Endothelial cell of umbilical vein (primary cell): ENCODE data around the gene COL20A1. TPM values are rescaled to one million over a fixed set of nuclear protein-coding genes. Genes with fewer than 3 reads are reported as not detected.

Source experiments
- BruUV-seq: library from RNA; stranded (reverse); fragments of 400-500 nt; replicated peaks from 2 replicates; lab custom pipeline; 2021; lab: Mats Ljungman, UMichigan
- CTCF ChIA-PET: fragments of 300-600, 350-600 bp; sonication (Branson Sonifier 250); formaldehyde crosslinking; loops from one replicate; lab custom pipeline; 2021; ENCODE audit warnings: antibody characterized with exemption, inconsistent platforms; lab: Charles Lee
- POLR2A ChIA-PET: fragments of 300-600, 350-600 bp; sonication (Branson Sonifier 250); formaldehyde crosslinking; loops from one replicate; lab custom pipeline; 2021; ENCODE audit warnings: antibody characterized with exemption, inconsistent platforms; lab: Charles Lee
- DNase-seq: peaks from one replicate; pipeline ENCODE4 v3.0.0-alpha.2; 2011; ENCODE audit warnings: low read depth, low spot score
- FAIRE-seq: peaks from 2 replicates; lab custom pipeline; 2011; peaks lifted over from hg19 to GRCh38; lab: Jason Lieb, UNC
- H2AFZ ChIP-seq: 2 replicates; pipeline ENCODE4 v1.6.0; 2012; ENCODE audit warnings: low read depth, low read length, control low read depth, inconsistent platforms
- H3K27ac ChIP-seq: 2 replicates; pipeline ENCODE4 v1.5.1; 2011; ENCODE audit warnings: low read depth, mild to moderate bottlenecking, control low read depth, low read length, moderate library complexity; ENCODE audit not compliant: insufficient read depth
- H3K27me3 ChIP-seq, 2 experiments: 2 replicates each; pipeline versions ENCODE4 v1.6.0 to v1.6.1; 2011; ENCODE audit warnings: low read length in 2 of 2, mixed read lengths in 1 of 2; ENCODE audit not compliant: control insufficient read depth in 2 of 2, insufficient read depth in 2 of 2
- H3K36me3 ChIP-seq, 2 experiments: 2 replicates in 1 of 2; 3 replicates in 1 of 2; pipeline ENCODE4 v1.5.1; 2011; ENCODE audit warnings: low read length in 2 of 2, mild to moderate bottlenecking in 1 of 2, moderate library complexity in 1 of 2; ENCODE audit not compliant: control insufficient read depth in 2 of 2, insufficient read depth in 2 of 2; ENCODE audit errors: extremely low read depth in 1 of 2
- H3K4me1 ChIP-seq: 3 replicates; pipeline ENCODE4 v1.5.1; 2011; ENCODE audit warnings: mild to moderate bottlenecking, low read length; ENCODE audit not compliant: control insufficient read depth, insufficient read depth; ENCODE audit errors: extremely low read depth
- H3K4me2 ChIP-seq: 2 replicates; pipeline ENCODE4 v1.6.1; 2011; ENCODE audit warnings: low read length, control low read depth, mixed read lengths; ENCODE audit not compliant: insufficient read depth
- H3K4me3 ChIP-seq, 3 experiments: fragments of 200-600 bp in 1 of 3; sonication (generic), shearing (Covaris generic) in 1 of 3; replicated peaks in 1 of 3; 2 replicates each; pipeline ENCODE4 v1.5.1; 2011 to 2016; ENCODE audit warnings: control low read depth in 3 of 3, low read length in 3 of 3, mild to moderate bottlenecking in 2 of 3, inconsistent platforms in 1 of 3, low read depth in 1 of 3, moderate library complexity in 1 of 3; ENCODE audit not compliant: insufficient read depth in 1 of 3
- H3K79me2 ChIP-seq: 2 replicates; pipeline ENCODE4 v1.6.0; 2012; ENCODE audit warnings: low read length, inconsistent platforms; ENCODE audit not compliant: control insufficient read depth, insufficient read depth
- H3K9ac ChIP-seq: replicated peaks from 2 replicates; pipeline ENCODE3; 2011; ENCODE audit warnings: low read length, control low read depth; ENCODE audit not compliant: insufficient read depth; ENCODE audit errors: extremely low read depth
- H3K9me1 ChIP-seq: replicated peaks from 3 replicates; pipeline ENCODE4 v1.6.0; 2011; ENCODE audit warnings: mild to moderate bottlenecking, low read length; ENCODE audit not compliant: control insufficient read depth, insufficient read depth; ENCODE audit errors: extremely low read depth
- H3K9me3 ChIP-seq: replicated peaks from 2 replicates; pipeline ENCODE4 v1.5.1; 2012; ENCODE audit warnings: low read length, inconsistent platforms; ENCODE audit not compliant: control insufficient read depth, insufficient read depth
- H4K20me1 ChIP-seq: replicated peaks from 2 replicates; pipeline ENCODE3; 2011; ENCODE audit warnings: mild to moderate bottlenecking, low read length; ENCODE audit not compliant: control insufficient read depth, insufficient read depth; ENCODE audit errors: extremely low read depth
- EZH2 ChIP-seq: IDR thresholded peaks from 2 replicates; pipeline ENCODE4 v1.6.1; 2012; ENCODE audit warnings: borderline replicate concordance, low read depth, mild to moderate bottlenecking, moderate library complexity, low read length, inconsistent platforms; ENCODE audit not compliant: severe bottlenecking
- MAX ChIP-seq: IDR thresholded peaks from 2 replicates; pipeline ENCODE4 v1.6.1; 2011; ENCODE audit not compliant: insufficient read depth, insufficient read length
- MYC ChIP-seq: IDR thresholded peaks from one replicate; pipeline ENCODE4 v1.6.1; 2011; ENCODE audit warnings: mild to moderate bottlenecking, low read depth, low read length
- dilution Hi-C: fragments of 300-500 bp; cut with MboI; formaldehyde crosslinking; loops from one replicate; pipeline ENCODE4 v1.15.0; 2019; ENCODE audit warnings: low sequenced_read_pairs; ENCODE audit not compliant: extremely low pct_ligation_motif_present
- intact Hi-C: fragments of 100-400 bp; cut with micrococcal nuclease; formaldehyde crosslinking; loops from one replicate; pipeline ENCODE4 v1.10.0; 2022
- microRNA-seq: library from miRNA; unstranded; fragments of <30 nt; microRNA quantifications from one replicate; pipeline ENCODE4 v1.2.0, GENCODE V29; 2021; ENCODE audit warnings: borderline number of aligned reads, borderline replicate concordance
- polyA plus RNA-seq, 4 experiments: library from polyadenylated mRNA; depleted of rRNA in 3 of 4; stranded (reverse) in 3 of 4; unstranded in 1 of 4; fragments of >200 nt; gene quantifications; 2 replicates each; pipeline versions ENCODE4 v1.2.1 to v1.2.3, GENCODE V29; 2011 to 2012; ENCODE audit warnings: missing spikeins in 1 of 4
- small RNA-seq: library from RNA; depleted of rRNA; stranded (forward); fragments of <200 nt; gene quantifications from one replicate; pipeline ENCODE3, GENCODE V24; 2012; ENCODE audit warnings: low replicate concordance, low read depth; ENCODE audit not compliant: insufficient read depth, insufficient read length
- total RNA-seq: library from RNA; stranded (reverse); gene quantifications from 2 replicates; pipeline ENCODE4 v1.2.3, GENCODE V29; 2021

The COL20A1 gene
- total and polyA plus RNA-seq, 2 donors (not counting 3 experiments of a cell fraction or from before 2014, with no cell fraction given) = not detected

- intact Hi-C loops (no loop called here), dilution Hi-C loops (no loop called here)
- BruUV-seq = no TSS peak
- H4K20me1 ChIP-seq = no peaks in the 10 kb centered on the region
- FAIRE-seq (no peak), DNase-seq (no peak)
- H3K27me3 ChIP-seq = no peaks in the 10 kb centered on the region
- no peaks in the 10 kb centered on the region for H3K4me1 ChIP-seq
- no peaks in the 10 kb centered on the region for H3K9me1 ChIP-seq
- H3K9ac ChIP-seq = no peak overlapping the region
- H3K36me3 ChIP-seq = no peaks in the 10 kb centered on the region
- no peak overlapping the region for H3K27ac ChIP-seq
- H3K9me3 ChIP-seq = peaks cover 4% of the 10 kb centered on the region
- no peak overlapping the region for H2AFZ ChIP-seq
- no peak for TF ChIP-seq MYC
- no peak for TF ChIP-seq EZH2
- no peak for TF ChIP-seq MAX
- H3K4me2 ChIP-seq = no peak overlapping the region
- ChIA-PET CTCF (interaction anchor here (0.8 to 6.0 kb wide), 3 partner anchors 75 to 328 kb away, joined by 3 to 267 read pairs (median 94); no protein-coding TSS in a partner anchor), POLR2A (no interaction called here)
- H3K79me2 ChIP-seq = no peaks in the 10 kb centered on the region
- no peak overlapping the region for H3K4me3 ChIP-seq
Observed at GRCh38 chr20:63384336-63384735, 91.3 kb downstream of the COL20A1 start.

Small RNA genes within 50 kb of the gene (microRNA-seq; reads per million reads assigned to microRNA genes)
- not detected for gene MIR4326

Small RNA genes within 50 kb of the gene (small RNA-seq; reads per million reads assigned to genes)
- gene MIR4326 = not detected
- not detected for gene RNU6-994P

Other genes starting within 250 kb of the COL20A1 start
- gene YTHDF1, start 77.1 kb upstream of the COL20A1 start, total RNA-seq = 41.1 and 44.4 TPM in 2 replicates
- 22.3 and 25.2 TPM in 2 replicates for gene YTHDF1, start 77.1 kb upstream of the COL20A1 start, polyA plus RNA-seq
- gene BIRC7, start 57.3 kb upstream of the COL20A1 start, total RNA-seq = not detected in 2 replicates
- not detected in 2 replicates for gene BIRC7, start 57.3 kb upstream of the COL20A1 start, polyA plus RNA-seq
- not detected in 2 replicates for gene NKAIN4, start 38.7 kb upstream of the COL20A1 start, total RNA-seq
- 0.04 TPM in 1 of 2 replicates, not detected in the other for gene NKAIN4, start 38.7 kb upstream of the COL20A1 start, polyA plus RNA-seq
- 111 and 126 TPM in 2 replicates for gene ARFGAP1, start 20.4 kb upstream of the COL20A1 start, total RNA-seq
- gene ARFGAP1, start 20.4 kb upstream of the COL20A1 start, polyA plus RNA-seq = 93.7 and 115 TPM in 2 replicates
- gene CHRNA4, start 68.2 kb downstream of the COL20A1 start, total RNA-seq = not detected in 2 replicates
- gene CHRNA4, start 68.2 kb downstream of the COL20A1 start, polyA plus RNA-seq = not detected in 2 replicates
- gene KCNQ2, start 179.5 kb downstream of the COL20A1 start, total RNA-seq = not detected in 2 replicates
- gene KCNQ2, start 179.5 kb downstream of the COL20A1 start, polyA plus RNA-seq = not detected in 2 replicates
- 2.9 and 3.4 TPM in 2 replicates for gene EEF1A2, start 205.9 kb downstream of the COL20A1 start, total RNA-seq
- 2.7 and 2.9 TPM in 2 replicates for gene EEF1A2, start 205.9 kb downstream of the COL20A1 start, polyA plus RNA-seq
- 219 and 233 TPM in 2 replicates for gene PPDPF, start 227.6 kb downstream of the COL20A1 start, total RNA-seq
- gene PPDPF, start 227.6 kb downstream of the COL20A1 start, polyA plus RNA-seq = 52.2 and 58.9 TPM in 2 replicates
- 0.18 TPM in 1 of 2 replicates, not detected in the other for gene PTK6, start 244.2 kb downstream of the COL20A1 start, total RNA-seq
- gene PTK6, start 244.2 kb downstream of the COL20A1 start, polyA plus RNA-seq = 0.05 TPM in 1 of 2 replicates, not detected in the other